GM06990 (cell line): ENCODE measurements around the gene HLA-DQA1.
"Not testable (repeated sequence)": the region's sequence is repeated elsewhere in the genome, so short reads cannot be mapped to it uniquely, and the experiment has no call there.

Experiments
- DNase-seq: peaks from one replicate; pipeline ENCODE4 v3.0.0-alpha.2; 2011; ENCODE audit not compliant: insufficient read length; ENCODE audit errors: extremely low read depth
- H3K27me3 ChIP-seq: replicated peaks from 2 replicates; pipeline ENCODE4 v1.6.0; 2011; ENCODE audit warnings: low read length; ENCODE audit not compliant: control insufficient read depth, insufficient read depth
- H3K36me3 ChIP-seq: 2 replicates; pipeline ENCODE4 v1.5.1; 2011; ENCODE audit warnings: low read length; ENCODE audit not compliant: control insufficient read depth, insufficient read depth
- H3K4me3 ChIP-seq: replicated peaks from 2 replicates; pipeline ENCODE4 v1.5.1; 2011; ENCODE audit warnings: low read depth, mild to moderate bottlenecking, control low read depth, low read length
- CTCF ChIP-seq: IDR thresholded peaks from 2 replicates; pipeline ENCODE4 v1.5.1; 2011; ENCODE audit warnings: low read length, control low read depth, mild to moderate bottlenecking, inconsistent platforms; ENCODE audit not compliant: insufficient read depth, poor library complexity, severe bottlenecking

Gene HLA-DQA1

GRCh38 chr6:32669893-32670292, 32.7 kb downstream of the HLA-DQA1 start:
- Histone ChIP-seq H3K27me3 (no peaks in the 10 kb centered on the region), H3K36me3 (no peaks in the 10 kb centered on the region), H3K4me3 (no peak overlapping the region)
- no peak for TF ChIP-seq CTCF
- no peak for DNase-seq

- not testable (repeated sequence) for H3K36me3 ChIP-seq, H3K4me3 ChIP-seq, H3K27me3 ChIP-seq, DNase-seq
Observed at GRCh38 chr6:32671908-32672307, 34.7 kb downstream of the HLA-DQA1 start.

DNA sequence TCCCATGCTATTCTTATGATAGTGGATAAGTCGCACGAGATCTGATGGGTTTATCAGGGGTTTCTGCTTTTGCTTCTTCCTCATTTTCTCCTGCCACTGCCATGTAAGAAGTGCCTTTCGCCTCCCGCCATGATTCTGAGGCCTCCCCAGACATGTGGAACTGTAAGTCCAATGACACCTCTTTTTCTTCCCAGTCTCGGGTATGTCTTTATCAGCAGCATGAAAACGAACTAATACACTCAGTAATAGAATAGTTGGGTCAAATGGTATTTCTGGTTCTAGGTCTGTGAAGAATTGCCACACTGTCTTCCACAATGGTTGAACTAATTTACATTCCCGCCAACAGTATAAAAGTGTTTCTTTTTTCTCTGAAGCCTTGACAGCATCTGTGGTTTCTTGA, 36.9 kb downstream of the HLA-DQA1 start:
- not testable (repeated sequence) for H3K27me3 ChIP-seq, H3K36me3 ChIP-seq, H3K4me3 ChIP-seq, DNase-seq

GRCh38 chr6:32679492-32679891, 42.3 kb downstream of the HLA-DQA1 start:
- H3K36me3 ChIP-seq, result no peaks in the 10 kb centered on the region
- no peak overlapping the region for H3K4me3 ChIP-seq
- DNase-seq, result no peak
- TF ChIP-seq CTCF, result no peak
- no peaks in the 10 kb centered on the region for H3K27me3 ChIP-seq

- no peak for DNase-seq
- no peaks in the 10 kb centered on the region for H3K36me3 ChIP-seq
- H3K4me3 ChIP-seq, result no peak overlapping the region
- H3K27me3 ChIP-seq, result no peaks in the 10 kb centered on the region
- no peak for TF ChIP-seq CTCF
Observed at GRCh38 chr6:32680055-32680454, 42.8 kb downstream of the HLA-DQA1 start.

DNA sequence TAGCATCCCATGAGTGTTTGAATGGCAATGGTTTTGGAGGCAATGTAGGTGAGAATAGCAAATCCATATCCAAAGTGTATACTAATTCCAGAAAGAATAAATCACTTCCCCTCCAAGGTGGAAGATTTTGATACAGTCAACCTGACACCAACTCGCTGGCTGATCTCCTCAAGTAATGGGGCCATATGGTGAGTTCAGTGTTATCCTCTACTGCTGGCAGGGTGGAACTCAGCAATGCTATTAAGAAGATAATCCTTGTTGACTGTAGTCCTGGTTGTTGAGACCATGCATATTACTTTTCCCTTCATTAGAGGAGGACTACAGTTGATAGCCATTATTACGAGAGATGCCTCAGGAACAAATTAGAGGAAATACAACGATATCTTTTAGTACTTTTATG, 47.0 kb downstream of the HLA-DQA1 start:
- Histone ChIP-seq H3K4me3 (no peak overlapping the region), H3K36me3 (no peaks in the 10 kb centered on the region), H3K27me3 (no peaks in the 10 kb centered on the region)
- DNase-seq, result no peak
- TF ChIP-seq CTCF, result no peak

DNA sequence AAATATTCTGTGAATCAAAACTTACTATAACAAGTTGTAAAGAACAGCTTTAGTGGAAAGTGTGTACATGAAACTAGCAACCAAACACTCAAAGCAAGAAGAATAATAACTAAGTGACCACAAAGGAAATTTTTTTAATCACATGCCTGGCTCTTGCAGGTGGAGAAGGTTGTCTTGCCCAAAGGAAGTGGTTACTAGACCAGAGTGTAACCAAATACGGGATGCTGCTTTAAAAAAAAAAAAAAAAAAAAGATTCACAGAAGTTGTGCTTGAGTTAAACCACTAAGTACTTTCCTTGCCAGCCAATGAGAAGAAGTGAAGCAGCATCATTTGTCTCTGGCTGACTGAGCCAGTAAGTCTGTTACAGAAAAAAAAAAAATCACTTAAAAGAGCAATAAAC, 48.4 kb downstream of the HLA-DQA1 start:
- Histone ChIP-seq H3K36me3 (no peaks in the 10 kb centered on the region), H3K4me3 (no peak overlapping the region), H3K27me3 (no peaks in the 10 kb centered on the region)
- peak; percentile 80 for DNase-seq
- no peak for TF ChIP-seq CTCF
